Vagina (tissue), 2 donors: ENCODE measurements around the gene F8. TPM values are rescaled to one million over a fixed set of nuclear protein-coding genes. Genes with fewer than 3 reads are reported as not detected.

Experiments
- DNase-seq, 2 donors: peaks; one replicate each; pipeline ENCODE4 v3.0.0-alpha.2; 2017; ENCODE audit errors: extremely low spot score in 2 of 2
- H3K27ac ChIP-seq: fragments of 200-600 bp; sonication (generic); one replicate; pipeline ENCODE4 v1.5.1; 2019
- H3K27me3 ChIP-seq: fragments of 200-600 bp; sonication (generic); one replicate; pipeline ENCODE4 v1.5.1; 2019
- H3K36me3 ChIP-seq, 2 donors: fragments of 200-600 bp; sonication (generic); one replicate each; pipeline ENCODE4 v1.5.1; 2017 to 2019
- H3K4me1 ChIP-seq: fragments of 200-600 bp; sonication (generic); one replicate; pipeline ENCODE4 v1.5.1; 2019
- H3K4me3 ChIP-seq, 2 donors: fragments of 200-600 bp; sonication (generic); 1 replicate in 1 of 2; 2 replicates in 1 of 2; pipeline ENCODE4 v1.5.1; 2016 to 2019
- H3K9me3 ChIP-seq: fragments of 200-600 bp; sonication (generic); one replicate; pipeline ENCODE4 v1.5.1; 2019
- CTCF ChIP-seq, 3 experiments: fragments of 450-650 bp in 2 of 3; fragments of 200-600 bp in 1 of 3; sonication (generic) in 1 of 3; IDR thresholded peaks; one replicate each; pipeline ENCODE4 v1.5.1; 2017 to 2019; ENCODE audit warnings: antibody characterized with exemption in 3 of 3, mild to moderate bottlenecking in 2 of 3, moderate library complexity in 2 of 3
- POLR2A ChIP-seq, 2 donors: fragments of 450-650 bp; IDR thresholded peaks; one replicate each; pipeline ENCODE4 v1.6.1; 2017; ENCODE audit warnings: antibody characterized with exemption in 2 of 2, mild to moderate bottlenecking in 2 of 2, moderate library complexity in 2 of 2
- POLR2AphosphoS5 ChIP-seq, 2 donors: sonication (generic); formaldehyde crosslinking; IDR thresholded peaks; one replicate each; pipeline ENCODE4 v1.9.0; 2017; ENCODE audit warnings: antibody characterized with exemption in 2 of 2, mild to moderate bottlenecking in 2 of 2, low read depth in 1 of 2; ENCODE audit not compliant: insufficient read depth in 1 of 2
- intact Hi-C: fragments of 100-400 bp; cut with DNase I; formaldehyde crosslinking; loops from one replicate; pipeline ENCODE4 v1.15.1; 2023
- total RNA-seq: library from RNA; depleted of rRNA; stranded (reverse); fragments of >200 nt; gene quantifications from one replicate; pipeline ENCODE4 v1.2.3, GENCODE V29; 2016

F8 gene
- total RNA-seq, 1 donor from 2014 or later = 5.4 TPM

DNA sequence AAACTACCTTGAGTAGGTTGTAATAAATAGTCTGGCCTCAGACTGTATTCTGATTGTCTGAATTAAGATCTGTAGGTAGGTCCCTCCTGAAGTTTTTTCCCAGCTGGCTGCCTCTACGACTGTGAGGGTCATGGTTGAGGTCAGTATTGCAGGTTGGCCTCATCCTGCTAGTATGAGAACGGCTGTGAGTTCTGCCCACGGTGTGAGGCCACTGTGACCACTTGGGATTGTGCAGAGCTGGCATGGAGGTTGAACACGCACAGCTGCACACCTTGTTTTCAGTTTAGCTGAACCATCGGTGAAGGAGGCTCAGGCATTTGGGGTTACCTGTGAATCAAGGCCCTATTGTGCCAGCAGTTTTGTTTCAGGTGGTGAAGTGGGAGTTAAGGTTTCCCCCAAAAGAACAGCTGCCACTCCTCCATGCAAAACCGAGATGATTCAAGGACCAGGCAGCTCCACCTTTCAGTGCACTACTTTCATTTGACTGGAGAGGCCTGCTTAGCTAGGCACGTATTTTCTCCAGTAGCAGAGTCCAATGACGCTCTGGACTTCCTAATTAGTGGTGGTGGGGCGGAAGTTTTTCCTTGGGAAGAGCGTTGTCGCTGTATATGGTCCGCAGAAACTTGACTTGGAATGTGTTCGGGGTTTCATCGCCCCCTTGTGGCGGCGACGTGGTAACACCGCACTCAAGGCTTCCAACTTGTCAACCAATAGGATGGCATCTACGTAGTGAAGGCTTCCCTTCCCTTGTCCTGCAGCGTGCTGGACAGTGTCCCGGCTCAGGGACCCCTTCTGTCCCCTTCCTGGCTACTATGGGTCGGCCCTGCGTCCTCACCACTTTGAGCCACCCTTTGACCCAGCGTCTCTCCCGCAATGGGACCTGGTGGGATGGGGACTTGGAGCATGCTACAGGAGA lies 34.6 kb upstream of the F8 start:
- DNase-seq = no peak
- no peaks in the 10 kb centered on the region for H3K36me3 ChIP-seq
- H3K27ac ChIP-seq = peak overlapping the region; percentile 20
- TF ChIP-seq CTCF (IDR thresholded peaks at IDR 0.05) (peak; percentile 26 to 81 (median 58)), POLR2AphosphoS5 (IDR thresholded peaks at IDR 0.05; ENCODE audit: insufficient read depth in 1 of 2, low read depth in 1 of 2) (no peak)
- no peaks in the 10 kb centered on the region for H3K4me1 ChIP-seq
- no peak overlapping the region for H3K4me3 ChIP-seq
- H3K27me3 ChIP-seq = no peaks in the 10 kb centered on the region
- intact Hi-C loops = loop anchor here (10.0 kb wide), 1 partner anchor 72 kb away; no protein-coding TSS in a partner anchor
- H3K9me3 ChIP-seq = no peaks in the 10 kb centered on the region

- Histone ChIP-seq H3K9me3 (no peaks in the 10 kb centered on the region), H3K4me1 (no peaks in the 10 kb centered on the region), H3K36me3 (no peaks in the 10 kb centered on the region), H3K27ac (no peak overlapping the region), H3K27me3 (no peaks in the 10 kb centered on the region), H3K4me3 (no peak overlapping the region)
- TF ChIP-seq POLR2AphosphoS5 (IDR thresholded peaks at IDR 0.05; ENCODE audit: insufficient read depth in 1 of 2, low read depth in 1 of 2) = no peak
- no peak for TF ChIP-seq POLR2A (IDR thresholded peaks at IDR 0.05)
- TF ChIP-seq CTCF (IDR thresholded peaks at IDR 0.05) = no peak
- intact Hi-C loops = loop anchor here (10.0 kb wide), 1 partner anchor 72 kb away; no protein-coding TSS in a partner anchor
- DNase-seq = no peak
Observed at GRCh38 chrX:155056471-155056870, 33.9 kb upstream of the F8 start.

GRCh38 chrX:155055494-155055893 lies 33.0 kb upstream of the F8 start:
- no peaks in the 10 kb centered on the region for H3K4me1 ChIP-seq
- H3K27me3 ChIP-seq = no peaks in the 10 kb centered on the region
- H3K36me3 ChIP-seq = no peaks in the 10 kb centered on the region
- intact Hi-C loops = loop anchor here (10.0 kb wide), 1 partner anchor 71 kb away; no protein-coding TSS in a partner anchor
- no peaks in the 10 kb centered on the region for H3K9me3 ChIP-seq
- TF ChIP-seq CTCF (IDR thresholded peaks at IDR 0.05) (no peak), POLR2A (IDR thresholded peaks at IDR 0.05) (no peak), POLR2AphosphoS5 (IDR thresholded peaks at IDR 0.05; ENCODE audit: insufficient read depth in 1 of 2, low read depth in 1 of 2) (no peak)
- no peak for DNase-seq
- H3K27ac ChIP-seq = no peak overlapping the region
- H3K4me3 ChIP-seq = no peak overlapping the region

DNA sequence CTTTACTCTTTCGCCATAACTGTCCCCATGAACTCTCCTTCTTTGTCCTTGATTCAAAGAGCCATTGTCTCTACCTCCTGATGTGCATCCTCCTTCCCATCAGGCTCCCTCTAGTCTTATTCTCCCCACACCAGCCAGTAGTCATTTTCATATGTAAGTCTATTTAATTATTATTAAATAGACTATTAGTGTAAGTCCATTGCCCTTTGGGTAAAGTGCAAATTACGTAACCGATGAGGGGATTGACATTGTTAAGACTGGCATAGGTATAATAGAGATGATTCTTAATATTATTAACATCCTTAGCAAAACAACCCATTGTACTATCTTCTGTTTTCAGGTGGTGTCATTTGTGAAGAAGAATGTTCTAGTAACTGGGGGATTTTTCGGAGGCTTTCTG lies 31.7 kb upstream of the F8 start:
- intact Hi-C loops = loop anchor here (10.0 kb wide), 1 partner anchor 69 kb away; no protein-coding TSS in a partner anchor
- no peaks in the 10 kb centered on the region for H3K9me3 ChIP-seq
- no peak overlapping the region for H3K4me3 ChIP-seq
- H3K4me1 ChIP-seq = no peaks in the 10 kb centered on the region
- no peaks in the 10 kb centered on the region for H3K27me3 ChIP-seq
- H3K27ac ChIP-seq = no peak overlapping the region
- no peak for DNase-seq
- no peaks in the 10 kb centered on the region for H3K36me3 ChIP-seq
- TF ChIP-seq CTCF (IDR thresholded peaks at IDR 0.05) = no peak
- no peak for TF ChIP-seq POLR2A (IDR thresholded peaks at IDR 0.05)
- no peak for TF ChIP-seq POLR2AphosphoS5 (IDR thresholded peaks at IDR 0.05; ENCODE audit: insufficient read depth in 1 of 2, low read depth in 1 of 2)

- no peak overlapping the region for H3K27ac ChIP-seq
- no peaks in the 10 kb centered on the region for H3K9me3 ChIP-seq
- no peaks in the 10 kb centered on the region for H3K36me3 ChIP-seq
- TF ChIP-seq POLR2AphosphoS5 (IDR thresholded peaks at IDR 0.05; ENCODE audit: insufficient read depth in 1 of 2, low read depth in 1 of 2) (no peak), POLR2A (IDR thresholded peaks at IDR 0.05) (no peak), CTCF (IDR thresholded peaks at IDR 0.05) (no peak)
- H3K27me3 ChIP-seq = no peaks in the 10 kb centered on the region
- no peak for DNase-seq
- H3K4me1 ChIP-seq = no peaks in the 10 kb centered on the region
- H3K4me3 ChIP-seq = no peak overlapping the region
- intact Hi-C loops = loop anchor here (10.0 kb wide), 1 partner anchor 69 kb away; no protein-coding TSS in a partner anchor
Observed at GRCh38 chrX:155053656-155054055, 31.1 kb upstream of the F8 start.
